ENCODE measurements around the gene GNB1L. TPM values are rescaled to one million over a fixed set of nuclear protein-coding genes. Genes with fewer than 3 reads are reported as not detected.

Gene GNB1L
- total and polyA plus RNA-seq, 9 of the 15 experiments (the other 6 are each of a cell fraction or from before 2014, with no cell fraction given) = 0.56 to 50.5 (median 10.2) TPM

GRCh38 chr22:19823191-19823901, 31.3 kb downstream of the GNB1L start (continued):
- no peak for TF ChIP-seq AFF1 (IDR thresholded peaks at IDR 0.05; ENCODE audit: low read depth in 1 of 2, partially characterized antibody in 2 of 2)
- TF ChIP-seq FIP1L1 (IDR thresholded peaks at IDR 0.05; ENCODE audit: low read depth, low read length, poor library complexity, severe bottlenecking) = no peak
- no peak for TF ChIP-seq TAF1 (IDR thresholded peaks at IDR 0.05; ENCODE audit: control insufficient read depth, extremely low read depth, insufficient read depth, low read length, severe bottlenecking)
- no peak for TF ChIP-seq ZBTB40 (IDR thresholded peaks at IDR 0.05)
- peak; percentile 19; the same call in 1 of the 2 replicates for TF ChIP-seq ZBTB40 (CRISPR knock-in tag; IDR thresholded peaks at IDR 0.05)
- peak; percentile 43; the same call in 1 of the 2 replicates for TF ChIP-seq ZBTB2 (IDR thresholded peaks at IDR 0.05)
- TF ChIP-seq HSF4 (CRISPR knock-in tag; IDR thresholded peaks at IDR 0.05; ENCODE audit: borderline replicate concordance) = no peak
- TF ChIP-seq CBFB (CRISPR knock-in tag; IDR thresholded peaks at IDR 0.05) = no peak
- no peak for TF ChIP-seq FOXK2 (conservative IDR thresholded peaks at IDR 0.05 in 1 of 2, IDR thresholded peaks at IDR 0.05 in 1 of 2; ENCODE audit: low read depth in 2 of 2)
